GM19372 (cell line): Measurements from ENCODE around the gene RPS6KA4.
"Not testable (repeated sequence)": the region's sequence is repeated elsewhere in the genome, so short reads cannot be mapped to it uniquely, and the experiment has no call there.

ENCODE experiments used
- ATAC-seq: cut with Tn5 transposase; IDR thresholded peaks from one replicate; pipeline ENCODE4 v1.9.1; 2021; ENCODE audit warnings: mild to moderate bottlenecking, low read depth, moderate library complexity; ENCODE audit not compliant: unreplicated experiment

Gene RPS6KA4

GRCh38 chr11:64413417-64413816 is 54.5 kb downstream of the RPS6KA4 start:
- ATAC-seq = no peak

GRCh38 chr11:64415286-64415685 is 56.3 kb downstream of the RPS6KA4 start:
- no peak for ATAC-seq

- no peak for ATAC-seq
Measured at GRCh38 chr11:64415996-64416728, 57.2 kb downstream of the RPS6KA4 start.

GRCh38 chr11:64418233-64418632 is 59.3 kb downstream of the RPS6KA4 start:
- ATAC-seq = not testable (repeated sequence)

GRCh38 chr11:64419257-64419790 is 60.4 kb downstream of the RPS6KA4 start:
- ATAC-seq = no peak

GRCh38 chr11:64419818-64420485 is 61.0 kb downstream of the RPS6KA4 start:
- ATAC-seq = no peak
